Lower lobe of right lung (tissue), 2 donors: Measurements from ENCODE around the gene MBTPS1. TPM values are rescaled to one million over a fixed set of nuclear protein-coding genes. Genes with fewer than 3 reads are reported as not detected.
A peak's percentile ranks its signal among the peaks of the same experiment; 100 is the strongest.

Experiments used
- ATAC-seq, 2 donors: fragments of 200-7000 bp; cut with Tn5 transposase; one replicate each; pipeline ENCODE4 v1.9.1; 2020 to 2022; ENCODE audit warnings: mild to moderate bottlenecking in 2 of 2, moderate library complexity in 2 of 2
- DNase-seq: peaks from one replicate; pipeline ENCODE4 v3.0.0-alpha.2; 2020
- H3K27ac ChIP-seq: fragments of 200-600 bp; one replicate; pipeline ENCODE4 v1.8.0; 2022
- H3K27me3 ChIP-seq: fragments of 200-600 bp; one replicate; pipeline ENCODE4 v1.8.0; 2022; ENCODE audit warnings: low read depth
- H3K36me3 ChIP-seq: fragments of 200-600 bp; one replicate; pipeline ENCODE4 v1.8.0; 2022; ENCODE audit warnings: mild to moderate bottlenecking
- H3K4me1 ChIP-seq: fragments of 200-600 bp; one replicate; pipeline ENCODE4 v1.8.0; 2022
- H3K4me3 ChIP-seq: fragments of 200-600 bp; one replicate; pipeline ENCODE4 v1.8.0; 2022; ENCODE audit warnings: mild to moderate bottlenecking
- H3K9me3 ChIP-seq: fragments of 200-600 bp; one replicate; pipeline ENCODE4 v1.8.0; 2022
- CTCF ChIP-seq: fragments of 200-600 bp; IDR thresholded peaks from one replicate; pipeline ENCODE4 v1.8.0; 2022; ENCODE audit warnings: antibody characterized with exemption, mild to moderate bottlenecking
- intact Hi-C: fragments of 100-400 bp; cut with DNase I; formaldehyde crosslinking; loops from one replicate; pipeline ENCODE4 v1.11.0; 2022
- total RNA-seq: library from RNA; stranded (reverse); fragmentation: NEBNext Ultra II Directional; extraction: Animal tissue kit (Norgen Biotek cat#: 25700); gene quantifications from one replicate; pipeline ENCODE4 v1.2.1, GENCODE V29; 2021
- donor health status: DM: no; HTN: yes; CAD: no; lungs with severe emphysema.

The MBTPS1 gene
- total RNA-seq, 1 donor from 2014 or later = 94.7 TPM

GRCh38 chr16:84150926-84151325 is 34.2 kb upstream of the MBTPS1 start:
- intact Hi-C loops = no loop called here
- Histone ChIP-seq H3K27me3 (no peaks in the 10 kb centered on the region), H3K4me3 (no peak overlapping the region), H3K9me3 (no peaks in the 10 kb centered on the region), H3K36me3 (no peaks in the 10 kb centered on the region), H3K4me1 (no peaks in the 10 kb centered on the region), H3K27ac (no peak overlapping the region)
- no peak for TF ChIP-seq CTCF
- DNase-seq = no peak
- ATAC-seq = no peak

GRCh38 chr16:84144859-84145639 is 28.3 kb upstream of the MBTPS1 start, which contains the start of the genes DNAAF1 and HSDL1:
Gene DNAAF1 (plus strand): TSS chr16:84145308. CDS start chr16:84145441, 133 bp downstream.
Gene HSDL1 (minus strand): TSS chr16:84145177. CDS start chr16:84131321, 13,856 bp downstream.
- H3K27me3 ChIP-seq = no peaks in the 10 kb centered on the region
- ATAC-seq (peak; percentile 98 to 99), DNase-seq (peak; percentile 92)
- peak within 1 kb of the TSS; percentile 85 for H3K4me3 ChIP-seq
- peaks cover 7% of the 10 kb centered on the region for H3K4me1 ChIP-seq
- peak within 1 kb of the TSS; percentile 60 for H3K27ac ChIP-seq
- TF ChIP-seq CTCF = peak; percentile 10
- no peaks in the 10 kb centered on the region for H3K9me3 ChIP-seq
- intact Hi-C loops = no loop called here
- H3K36me3 ChIP-seq = no peaks in the 10 kb centered on the region

DNA sequence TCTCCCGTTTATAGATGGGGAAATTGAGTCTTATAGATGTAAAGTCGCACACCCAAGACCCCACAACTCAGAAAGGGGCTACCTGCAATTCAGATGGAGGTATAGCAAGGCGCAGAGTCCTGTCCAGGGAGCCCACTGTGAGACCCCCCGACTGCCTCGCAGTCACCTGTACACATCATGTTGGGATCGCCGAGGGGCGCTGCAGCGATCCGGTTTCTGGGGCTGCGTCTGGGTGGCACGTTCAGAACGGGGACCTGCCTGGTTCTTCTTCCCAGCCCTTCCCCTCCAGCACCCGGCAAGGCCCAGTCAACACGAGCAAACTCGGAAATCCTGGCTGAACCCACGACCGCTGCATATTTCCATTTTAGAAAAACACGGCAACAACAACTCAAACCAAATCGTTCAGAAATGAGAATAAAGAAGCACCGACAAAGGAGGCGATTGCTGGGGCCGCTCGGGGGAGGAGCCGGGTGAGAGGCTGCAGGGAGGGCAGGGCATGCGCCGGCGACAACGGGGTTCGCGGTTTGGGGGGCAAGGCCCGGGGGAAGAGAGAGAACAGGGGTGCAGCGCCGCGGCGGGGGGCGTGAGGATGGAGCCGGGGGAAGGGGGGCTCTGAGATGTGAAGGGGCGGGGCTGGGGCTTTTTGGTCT is 27.6 kb upstream of the MBTPS1 start:
- peak overlapping the region; percentile 85 for H3K4me3 ChIP-seq
- H3K36me3 ChIP-seq = no peaks in the 10 kb centered on the region
- peak; percentile 54 to 72 for ATAC-seq
- intact Hi-C loops = no loop called here
- no peak for TF ChIP-seq CTCF
- peaks cover 13% of the 10 kb centered on the region for H3K4me1 ChIP-seq
- DNase-seq = peak; percentile 63
- no peaks in the 10 kb centered on the region for H3K9me3 ChIP-seq
- peak overlapping the region; percentile 60 for H3K27ac ChIP-seq
- H3K27me3 ChIP-seq = no peaks in the 10 kb centered on the region

DNA sequence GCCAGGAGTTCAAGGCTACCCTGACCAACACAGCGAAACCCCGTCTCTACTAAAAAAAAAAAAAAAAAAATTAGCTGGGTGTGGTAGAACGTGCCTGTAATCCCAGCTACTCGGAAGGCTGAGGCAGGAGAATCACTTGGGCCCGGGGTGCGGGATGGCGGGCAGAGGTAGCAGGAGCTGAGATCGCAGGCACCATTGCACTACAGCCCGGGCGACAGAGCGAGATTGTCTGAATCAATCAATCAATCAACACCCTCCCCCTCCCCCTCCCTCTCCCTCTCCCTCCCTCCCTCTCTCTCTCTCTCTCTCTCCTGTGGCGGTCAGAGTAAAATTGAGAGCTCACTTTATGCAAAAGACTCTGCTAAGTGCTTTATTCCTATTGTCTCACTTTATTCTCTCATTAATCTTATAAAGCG is 27.1 kb upstream of the MBTPS1 start:
- no peak for ATAC-seq
- intact Hi-C loops = no loop called here
- Histone ChIP-seq H3K9me3 (no peaks in the 10 kb centered on the region), H3K4me1 (peaks cover 14% of the 10 kb centered on the region), H3K27me3 (no peaks in the 10 kb centered on the region), H3K4me3 (peak overlapping the region; percentile 85), H3K36me3 (no peaks in the 10 kb centered on the region), H3K27ac (no peak overlapping the region)
- no peak for DNase-seq
- no peak for TF ChIP-seq CTCF

DNA sequence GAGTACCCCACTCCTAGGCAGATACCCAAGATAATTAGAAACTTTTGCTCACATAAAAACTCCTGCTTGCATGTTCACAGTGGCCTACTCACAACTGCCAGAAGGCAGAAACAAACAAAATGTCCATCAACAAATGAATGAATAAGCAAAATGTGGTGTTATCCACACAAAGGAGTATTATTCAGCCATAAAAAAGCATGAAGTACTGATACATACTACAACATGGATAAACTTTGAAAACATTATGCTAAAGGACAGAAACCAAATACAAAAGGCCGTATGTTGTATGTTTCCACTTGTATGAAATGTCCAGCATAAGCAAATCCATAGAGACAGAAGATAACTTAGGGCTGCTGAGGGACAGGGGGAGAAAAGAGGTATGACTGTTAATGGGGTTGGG is 26.3 kb upstream of the MBTPS1 start:
- no peak for ATAC-seq
- no peaks in the 10 kb centered on the region for H3K36me3 ChIP-seq
- no peak for TF ChIP-seq CTCF
- H3K27ac ChIP-seq = no peak overlapping the region
- DNase-seq = no peak
- intact Hi-C loops = no loop called here
- no peak overlapping the region for H3K4me3 ChIP-seq
- peaks cover 14% of the 10 kb centered on the region for H3K4me1 ChIP-seq
- H3K27me3 ChIP-seq = no peaks in the 10 kb centered on the region
- no peaks in the 10 kb centered on the region for H3K9me3 ChIP-seq
